SJCRH30 (cell line): ENCODE results near the gene MAPK10. TPM values are rescaled to one million over a fixed set of nuclear protein-coding genes. Genes with fewer than 3 reads are reported as not detected.
"Not testable (repeated sequence)": the region's sequence is repeated elsewhere in the genome, so short reads cannot be mapped to it uniquely, and the experiment has no call there.

Experiments used
- DNase-seq, 2 experiments: peaks; one replicate each; pipeline ENCODE4 v3.0.0-alpha.2; 2015 to 2020
- H3K27ac ChIP-seq: fragments of 250-450 bp; sonication (Bioruptor Pico); 2 replicates; pipeline ENCODE4 v1.5.1; 2020; ENCODE audit warnings: mild to moderate bottlenecking, moderate library complexity
- H3K27me3 ChIP-seq: fragments of 250-450 bp; sonication (Bioruptor Pico); 2 replicates; pipeline ENCODE4 v1.5.1; 2020; ENCODE audit warnings: mild to moderate bottlenecking, moderate library complexity
- H3K36me3 ChIP-seq: fragments of 250-450 bp; sonication (Bioruptor Pico); 2 replicates; pipeline ENCODE4 v1.5.1; 2020; ENCODE audit warnings: mild to moderate bottlenecking, moderate library complexity
- H3K4me1 ChIP-seq: fragments of 250-450 bp; sonication (Bioruptor Pico); 2 replicates; pipeline ENCODE4 v1.5.1; 2020; ENCODE audit warnings: mild to moderate bottlenecking, moderate library complexity
- H3K4me3 ChIP-seq: fragments of 250-450 bp; sonication (Bioruptor Pico); 2 replicates; pipeline ENCODE4 v1.5.1; 2020; ENCODE audit warnings: mild to moderate bottlenecking, moderate library complexity
- H3K9me3 ChIP-seq: fragments of 250-450 bp; sonication (Bioruptor Pico); replicated peaks from 2 replicates; pipeline ENCODE4 v1.5.1; 2020; ENCODE audit warnings: mild to moderate bottlenecking, moderate library complexity
- total RNA-seq: library from RNA; depleted of rRNA; stranded (reverse); fragments of >200 nt; shearing (Covaris generic); gene quantifications from 2 replicates; pipeline ENCODE4 v1.2.3, GENCODE V29; 2014

The MAPK10 gene
- total RNA-seq, 1 experiment from 2014 or later, result 46.2 TPM

GRCh38 chr4:86108137-86108536, 251.7 kb downstream of the MAPK10 start:
- Histone ChIP-seq H3K36me3 (no peaks in the 10 kb centered on the region), H3K27ac (no peak overlapping the region), H3K9me3 (0 out of 2 replicates have a peak, but pooled peaks cover 6% of the 10 kb centered on the region), H3K4me3 (no peak overlapping the region), H3K27me3 (no peaks in the 10 kb centered on the region), H3K4me1 (no peaks in the 10 kb centered on the region)
- no peak for DNase-seq

- DNase-seq, result no peak
- Histone ChIP-seq H3K36me3 (no peaks in the 10 kb centered on the region), H3K4me1 (no peaks in the 10 kb centered on the region), H3K9me3 (0 out of 2 replicates have a peak, but pooled peaks cover 4% of the 10 kb centered on the region), H3K27ac (no peak overlapping the region), H3K4me3 (no peak overlapping the region), H3K27me3 (no peaks in the 10 kb centered on the region)
These were observed 252.7 kb downstream of the MAPK10 start for GRCh38 chr4:86107112-86107511.

GRCh38 chr4:86106475-86106874, 253.4 kb downstream of the MAPK10 start:
- DNase-seq, result no peak
- Histone ChIP-seq H3K27ac (no peak overlapping the region), H3K9me3 (0 out of 2 replicates have a peak, but pooled peaks cover 4% of the 10 kb centered on the region), H3K4me3 (no peak overlapping the region), H3K36me3 (no peaks in the 10 kb centered on the region), H3K4me1 (no peaks in the 10 kb centered on the region), H3K27me3 (no peaks in the 10 kb centered on the region)

GRCh38 chr4:86101841-86102240, 258.0 kb downstream of the MAPK10 start:
- H3K4me1 ChIP-seq, result no peaks in the 10 kb centered on the region
- no peaks in the 10 kb centered on the region for H3K9me3 ChIP-seq
- H3K4me3 ChIP-seq, result no peak overlapping the region
- H3K36me3 ChIP-seq, result no peaks in the 10 kb centered on the region
- H3K27me3 ChIP-seq, result no peaks in the 10 kb centered on the region
- no peak for DNase-seq
- H3K27ac ChIP-seq, result no peak overlapping the region

- H3K27ac ChIP-seq, result no peak overlapping the region
- no peak for DNase-seq
These were observed 258.4 kb downstream of the MAPK10 start for GRCh38 chr4:86101410-86101809.

GRCh38 chr4:86100539-86101215, 259.2 kb downstream of the MAPK10 start:
- Histone ChIP-seq H3K27me3 (no peaks in the 10 kb centered on the region), H3K4me3 (no peak overlapping the region), H3K9me3 (no peaks in the 10 kb centered on the region), H3K4me1 (no peaks in the 10 kb centered on the region), H3K36me3 (no peaks in the 10 kb centered on the region), H3K27ac (no peak overlapping the region)
- DNase-seq, result no peak

More at GRCh38 chr4:86101410-86101809, 258.4 kb downstream of the MAPK10 start:
- H3K9me3 ChIP-seq, result no peaks in the 10 kb centered on the region
- H3K4me1 ChIP-seq, result no peaks in the 10 kb centered on the region
- no peaks in the 10 kb centered on the region for H3K27me3 ChIP-seq
- H3K4me3 ChIP-seq, result no peak overlapping the region
- H3K36me3 ChIP-seq, result no peaks in the 10 kb centered on the region

GRCh38 chr4:86099348-86099747, 260.5 kb downstream of the MAPK10 start:
- Histone ChIP-seq H3K27ac (no peak overlapping the region), H3K36me3 (no peaks in the 10 kb centered on the region; the same call in 1 of the 2 replicates), H3K4me3 (no peak overlapping the region), H3K4me1 (no peaks in the 10 kb centered on the region), H3K9me3 (no peaks in the 10 kb centered on the region; the same call in 1 of the 2 replicates), H3K27me3 (no peaks in the 10 kb centered on the region)
- no peak for DNase-seq

- H3K27ac ChIP-seq, result no peak overlapping the region
- no peaks in the 10 kb centered on the region for H3K4me1 ChIP-seq
- H3K27me3 ChIP-seq, result no peaks in the 10 kb centered on the region
- DNase-seq, result no peak
- H3K4me3 ChIP-seq, result no peak overlapping the region
- no peaks in the 10 kb centered on the region; the same call in 1 of the 2 replicates for H3K9me3 ChIP-seq
- no peaks in the 10 kb centered on the region; the same call in 1 of the 2 replicates for H3K36me3 ChIP-seq
These were observed 261.2 kb downstream of the MAPK10 start for GRCh38 chr4:86098691-86099090.

- no peaks in the 10 kb centered on the region; the same call in 1 of the 2 replicates for H3K36me3 ChIP-seq
- H3K4me3 ChIP-seq, result no peak overlapping the region
- H3K9me3 ChIP-seq, result no peaks in the 10 kb centered on the region; the same call in 1 of the 2 replicates
- H3K27ac ChIP-seq, result no peak overlapping the region
- no peaks in the 10 kb centered on the region for H3K27me3 ChIP-seq
- DNase-seq, result no peak
- no peaks in the 10 kb centered on the region for H3K4me1 ChIP-seq
These were observed 263.5 kb downstream of the MAPK10 start for GRCh38 chr4:86096373-86096772.

- no peaks in the 10 kb centered on the region; the same call in 1 of the 2 replicates for H3K9me3 ChIP-seq
- H3K4me3 ChIP-seq, result no peak overlapping the region
- no peaks in the 10 kb centered on the region for H3K4me1 ChIP-seq
- H3K36me3 ChIP-seq, result no peaks in the 10 kb centered on the region; the same call in 1 of the 2 replicates
- no peaks in the 10 kb centered on the region for H3K27me3 ChIP-seq
- DNase-seq, result no peak
- no peak overlapping the region for H3K27ac ChIP-seq
These were observed 267.2 kb downstream of the MAPK10 start for GRCh38 chr4:86092684-86093083.

- no peak for DNase-seq
- Histone ChIP-seq H3K27ac (no peak overlapping the region), H3K9me3 (no peaks in the 10 kb centered on the region; the same call in 1 of the 2 replicates), H3K27me3 (no peaks in the 10 kb centered on the region), H3K4me1 (no peaks in the 10 kb centered on the region), H3K4me3 (no peak overlapping the region), H3K36me3 (no peaks in the 10 kb centered on the region; the same call in 1 of the 2 replicates)
These were observed 268.7 kb downstream of the MAPK10 start for GRCh38 chr4:86091201-86091600.

- H3K9me3 ChIP-seq, result no peaks in the 10 kb centered on the region; the same call in 1 of the 2 replicates
- H3K27ac ChIP-seq, result no peak overlapping the region
- H3K4me1 ChIP-seq, result no peaks in the 10 kb centered on the region
- H3K4me3 ChIP-seq, result no peak overlapping the region
- no peaks in the 10 kb centered on the region; the same call in 1 of the 2 replicates for H3K36me3 ChIP-seq
- H3K27me3 ChIP-seq, result no peaks in the 10 kb centered on the region
- DNase-seq, result no peak
These were observed 270.0 kb downstream of the MAPK10 start for GRCh38 chr4:86089781-86090323.

GRCh38 chr4:86089053-86089452, 270.8 kb downstream of the MAPK10 start:
- Histone ChIP-seq H3K27me3 (no peaks in the 10 kb centered on the region), H3K9me3 (no peaks in the 10 kb centered on the region), H3K27ac (no peak overlapping the region), H3K4me1 (no peaks in the 10 kb centered on the region), H3K36me3 (no peaks in the 10 kb centered on the region), H3K4me3 (no peak overlapping the region)
- no peak for DNase-seq

GRCh38 chr4:86075796-86076195, 284.1 kb downstream of the MAPK10 start:
- H3K27me3 ChIP-seq, H3K9me3 ChIP-seq, H3K4me1 ChIP-seq, H3K36me3 ChIP-seq: not testable (repeated sequence)
- H3K4me3 ChIP-seq, result peak overlapping the region; percentile 51
- DNase-seq, result peak in 1 of 2 experiments; percentile 37
- H3K27ac ChIP-seq, result peak overlapping the region; percentile 10; the same call in 1 of the 2 replicates

GRCh38 chr4:86060341-86060740, 299.5 kb downstream of the MAPK10 start:
- no peak for DNase-seq
- H3K4me3 ChIP-seq, result no peak overlapping the region
- peaks cover 12% of the 10 kb centered on the region for H3K4me1 ChIP-seq
- no peaks in the 10 kb centered on the region for H3K36me3 ChIP-seq
- no peaks in the 10 kb centered on the region for H3K9me3 ChIP-seq
- H3K27ac ChIP-seq, result no peak overlapping the region
- no peaks in the 10 kb centered on the region for H3K27me3 ChIP-seq
